Lower lobe of right lung (tissue), 2 donors: ENCODE results near the gene NSFL1C. TPM values are rescaled to one million over a fixed set of nuclear protein-coding genes. Genes with fewer than 3 reads are reported as not detected.

Source experiments
- ATAC-seq, 2 donors: fragments of 200-7000 bp; cut with Tn5 transposase; one replicate each; pipeline ENCODE4 v1.9.1; 2020 to 2022; ENCODE audit warnings: mild to moderate bottlenecking in 2 of 2, moderate library complexity in 2 of 2
- DNase-seq: peaks from one replicate; pipeline ENCODE4 v3.0.0-alpha.2; 2020
- H3K27ac ChIP-seq: fragments of 200-600 bp; one replicate; pipeline ENCODE4 v1.8.0; 2022
- H3K27me3 ChIP-seq: fragments of 200-600 bp; one replicate; pipeline ENCODE4 v1.8.0; 2022; ENCODE audit warnings: low read depth
- H3K36me3 ChIP-seq: fragments of 200-600 bp; one replicate; pipeline ENCODE4 v1.8.0; 2022; ENCODE audit warnings: mild to moderate bottlenecking
- H3K4me1 ChIP-seq: fragments of 200-600 bp; one replicate; pipeline ENCODE4 v1.8.0; 2022
- H3K4me3 ChIP-seq: fragments of 200-600 bp; one replicate; pipeline ENCODE4 v1.8.0; 2022; ENCODE audit warnings: mild to moderate bottlenecking
- H3K9me3 ChIP-seq: fragments of 200-600 bp; one replicate; pipeline ENCODE4 v1.8.0; 2022
- intact Hi-C: fragments of 100-400 bp; cut with DNase I; formaldehyde crosslinking; loops from one replicate; pipeline ENCODE4 v1.11.0; 2022
- total RNA-seq: library from RNA; stranded (reverse); fragmentation: NEBNext Ultra II Directional; extraction: Animal tissue kit (Norgen Biotek cat#: 25700); gene quantifications from one replicate; pipeline ENCODE4 v1.2.1, GENCODE V29; 2021
- TF ChIP-seq, protein P1 (sequence below): fragments of 200-600 bp; IDR thresholded peaks from one replicate; pipeline ENCODE4 v1.8.0; 2022; ENCODE audit warnings: antibody characterized with exemption, mild to moderate bottlenecking
- donor health status: DM: no; HTN: yes; CAD: no; lungs with severe emphysema.

NSFL1C gene
- total RNA-seq, 1 donor from 2014 or later = 73.8 TPM

DNA sequence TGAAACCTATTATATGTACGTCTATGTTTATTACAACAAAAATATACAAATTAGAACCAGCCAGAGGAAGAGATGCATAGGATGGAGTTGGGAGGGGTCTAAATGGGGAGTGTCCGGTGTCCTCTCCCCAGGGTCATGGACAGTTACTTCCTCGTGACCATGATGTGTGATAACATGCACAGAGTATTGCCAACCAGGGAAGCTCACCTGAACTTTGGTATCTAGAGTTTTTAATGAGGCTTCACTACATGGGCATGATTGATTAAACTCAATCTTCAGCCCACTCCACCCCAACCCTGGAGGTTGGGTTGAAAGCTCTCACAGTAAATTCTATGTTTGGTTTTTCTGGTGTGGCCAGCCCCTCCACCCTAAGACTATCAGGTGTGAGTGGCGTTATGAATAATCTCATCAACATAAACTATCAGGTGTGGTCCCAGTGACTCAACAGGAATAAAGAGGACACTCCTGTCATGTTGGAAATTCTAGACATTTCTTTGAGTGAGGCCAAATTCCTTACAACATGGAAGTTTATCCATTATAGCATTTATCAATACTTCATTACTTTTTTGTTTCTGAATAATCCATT is 37.4 kb downstream of the NSFL1C start:
- Histone ChIP-seq H3K27ac (no peak overlapping the region), H3K9me3 (no peaks in the 10 kb centered on the region), H3K4me3 (no peak overlapping the region), H3K27me3 (no peaks in the 10 kb centered on the region), H3K36me3 (no peaks in the 10 kb centered on the region), H3K4me1 (peaks cover 1% of the 10 kb centered on the region)
- intact Hi-C loops = no loop called here
- TF ChIP-seq, protein P1, sequence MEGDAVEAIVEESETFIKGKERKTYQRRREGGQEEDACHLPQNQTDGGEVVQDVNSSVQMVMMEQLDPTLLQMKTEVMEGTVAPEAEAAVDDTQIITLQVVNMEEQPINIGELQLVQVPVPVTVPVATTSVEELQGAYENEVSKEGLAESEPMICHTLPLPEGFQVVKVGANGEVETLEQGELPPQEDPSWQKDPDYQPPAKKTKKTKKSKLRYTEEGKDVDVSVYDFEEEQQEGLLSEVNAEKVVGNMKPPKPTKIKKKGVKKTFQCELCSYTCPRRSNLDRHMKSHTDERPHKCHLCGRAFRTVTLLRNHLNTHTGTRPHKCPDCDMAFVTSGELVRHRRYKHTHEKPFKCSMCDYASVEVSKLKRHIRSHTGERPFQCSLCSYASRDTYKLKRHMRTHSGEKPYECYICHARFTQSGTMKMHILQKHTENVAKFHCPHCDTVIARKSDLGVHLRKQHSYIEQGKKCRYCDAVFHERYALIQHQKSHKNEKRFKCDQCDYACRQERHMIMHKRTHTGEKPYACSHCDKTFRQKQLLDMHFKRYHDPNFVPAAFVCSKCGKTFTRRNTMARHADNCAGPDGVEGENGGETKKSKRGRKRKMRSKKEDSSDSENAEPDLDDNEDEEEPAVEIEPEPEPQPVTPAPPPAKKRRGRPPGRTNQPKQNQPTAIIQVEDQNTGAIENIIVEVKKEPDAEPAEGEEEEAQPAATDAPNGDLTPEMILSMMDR = no peak
- DNase-seq (no peak), ATAC-seq (no peak)

DNA sequence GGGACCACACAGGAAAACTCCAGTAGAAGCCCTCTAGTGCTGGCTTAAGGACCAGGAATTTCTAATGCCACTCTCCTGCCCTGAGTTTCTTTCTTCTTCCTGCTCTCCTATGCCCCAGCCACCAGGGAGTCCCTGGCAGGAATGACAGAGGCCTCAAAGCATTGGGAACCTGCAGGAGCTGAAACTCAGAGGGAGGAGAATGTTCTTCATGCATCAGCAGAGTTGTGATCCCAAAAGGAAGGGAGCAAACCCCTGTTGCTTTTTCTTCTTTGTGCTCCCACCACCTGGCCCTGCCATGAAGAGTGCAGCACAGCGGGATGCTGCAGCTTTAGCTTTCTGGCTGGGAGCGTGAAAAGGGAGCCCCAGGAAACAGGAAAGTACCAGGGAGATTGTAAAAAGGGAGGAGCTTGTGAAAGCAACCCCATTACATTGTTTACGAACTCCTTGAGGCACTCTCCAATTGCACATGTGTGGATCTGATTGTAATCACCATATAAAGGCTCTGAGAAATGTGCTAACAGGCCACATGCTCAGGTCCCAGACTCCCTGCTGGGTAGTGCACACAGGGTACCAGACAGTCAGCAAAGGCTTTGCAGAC is 39.1 kb downstream of the NSFL1C start:
- no peaks in the 10 kb centered on the region for H3K9me3 ChIP-seq
- no peak overlapping the region for H3K27ac ChIP-seq
- TF ChIP-seq, protein P1 = no peak
- no peaks in the 10 kb centered on the region for H3K36me3 ChIP-seq
- peaks cover 5% of the 10 kb centered on the region for H3K4me1 ChIP-seq
- ATAC-seq (peak; percentile 28 to 46), DNase-seq (no peak)
- no peak overlapping the region for H3K4me3 ChIP-seq
- no peaks in the 10 kb centered on the region for H3K27me3 ChIP-seq
- intact Hi-C loops = no loop called here

DNA sequence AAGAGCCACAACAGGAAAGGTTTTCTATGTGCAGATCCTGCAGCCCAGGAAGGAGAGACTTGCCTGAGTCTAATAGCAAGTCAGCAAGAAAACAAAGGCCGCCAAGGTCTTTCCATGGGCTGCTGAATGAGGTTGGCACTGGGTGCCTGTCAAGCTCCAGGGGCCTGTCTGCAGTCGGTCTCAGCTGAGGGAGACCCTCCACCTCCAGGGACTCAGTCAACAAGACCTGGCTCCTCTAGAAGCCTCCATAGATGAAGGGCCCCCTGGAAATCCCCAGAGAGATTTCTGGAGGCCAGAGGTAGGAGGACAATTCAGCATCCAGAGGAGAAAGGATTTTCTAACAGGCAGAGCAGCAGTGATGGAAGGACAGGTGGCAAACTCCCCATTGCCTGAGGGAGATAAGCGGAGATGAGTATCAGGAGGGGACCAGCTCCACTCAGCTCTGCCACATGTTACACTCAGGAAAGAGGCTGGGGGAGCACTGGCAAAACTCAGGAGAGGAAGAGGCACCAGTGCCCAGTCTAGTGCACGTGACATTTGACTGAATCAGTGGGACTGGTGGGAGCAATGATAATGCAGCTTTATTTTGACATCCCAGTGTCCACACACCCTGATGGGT is 40.3 kb downstream of the NSFL1C start:
- Histone ChIP-seq H3K27me3 (no peaks in the 10 kb centered on the region), H3K27ac (no peak overlapping the region), H3K36me3 (no peaks in the 10 kb centered on the region), H3K4me1 (peaks cover 5% of the 10 kb centered on the region), H3K9me3 (no peaks in the 10 kb centered on the region), H3K4me3 (no peak overlapping the region)
- intact Hi-C loops = no loop called here
- DNase-seq (no peak), ATAC-seq (no peak)
- TF ChIP-seq, protein P1 = no peak

DNA sequence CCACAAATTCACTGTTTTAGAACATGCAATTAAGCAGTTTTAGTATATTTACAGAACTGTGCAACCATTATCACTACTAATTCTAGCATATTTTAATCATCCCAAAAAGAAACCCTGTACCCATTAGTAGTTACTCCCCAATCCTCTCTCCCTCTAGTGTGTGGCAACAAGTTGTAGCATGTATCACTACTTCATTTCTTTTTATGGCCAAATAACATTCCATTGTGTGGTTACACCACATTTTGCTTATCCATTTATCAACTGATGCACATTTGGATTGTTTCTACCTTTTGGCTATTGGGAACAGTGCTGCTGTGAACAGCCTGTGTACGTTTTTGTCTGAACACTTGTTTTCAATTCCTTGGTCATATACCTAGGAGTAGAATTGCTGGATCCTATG is 42.3 kb downstream of the NSFL1C start:
- TF ChIP-seq, protein P1 = no peak
- no peak for DNase-seq
- no peaks in the 10 kb centered on the region for H3K36me3 ChIP-seq
- intact Hi-C loops = no loop called here
- no peak overlapping the region for H3K4me3 ChIP-seq
- no peaks in the 10 kb centered on the region for H3K9me3 ChIP-seq
- peaks cover 5% of the 10 kb centered on the region for H3K4me1 ChIP-seq
- ATAC-seq = no peak
- H3K27me3 ChIP-seq = no peaks in the 10 kb centered on the region
- H3K27ac ChIP-seq = no peak overlapping the region

DNA sequence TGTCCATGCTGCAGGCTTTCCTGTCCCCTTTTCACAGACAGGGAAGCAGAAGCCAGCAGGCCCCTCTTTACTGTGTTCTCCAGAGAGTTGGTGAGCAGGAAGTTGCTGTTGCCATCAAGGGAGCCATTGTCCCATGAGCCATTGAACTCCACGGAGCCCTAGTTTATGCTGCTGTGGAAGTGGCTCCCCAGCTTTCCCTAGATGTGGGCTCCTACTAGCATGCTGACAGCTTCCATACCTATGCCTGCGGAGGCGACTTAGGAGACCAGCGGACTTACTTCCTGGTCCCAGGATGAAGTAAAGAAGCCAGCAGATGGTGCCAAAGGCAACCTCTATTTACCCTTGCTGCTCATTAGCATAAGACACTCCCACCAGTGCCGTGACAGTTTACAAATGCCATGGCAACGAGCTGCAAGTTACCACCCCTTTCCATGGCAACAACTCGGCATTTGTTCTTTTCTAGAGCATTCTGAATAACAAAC is 43.0 kb downstream of the NSFL1C start:
- H3K27ac ChIP-seq = no peak overlapping the region
- ATAC-seq (peak; percentile 47 to 60), DNase-seq (peak; percentile 53)
- peaks cover 5% of the 10 kb centered on the region for H3K4me1 ChIP-seq
- no peaks in the 10 kb centered on the region for H3K27me3 ChIP-seq
- TF ChIP-seq, protein P1 = no peak
- no peak overlapping the region for H3K4me3 ChIP-seq
- intact Hi-C loops = no loop called here
- no peaks in the 10 kb centered on the region for H3K9me3 ChIP-seq
- no peaks in the 10 kb centered on the region for H3K36me3 ChIP-seq
